Kasumi-1 (cell line): ENCODE results near the gene RAPGEF5.
"Not testable (repeated sequence)": the region's sequence is repeated elsewhere in the genome, so short reads cannot be mapped to it uniquely, and the experiment has no call there.

Source experiments
- DNase-seq, 2 experiments: peaks; one replicate each; lab custom pipeline; 2025; lab: John Stamatoyannopoulos, UW

RAPGEF5 gene

DNA sequence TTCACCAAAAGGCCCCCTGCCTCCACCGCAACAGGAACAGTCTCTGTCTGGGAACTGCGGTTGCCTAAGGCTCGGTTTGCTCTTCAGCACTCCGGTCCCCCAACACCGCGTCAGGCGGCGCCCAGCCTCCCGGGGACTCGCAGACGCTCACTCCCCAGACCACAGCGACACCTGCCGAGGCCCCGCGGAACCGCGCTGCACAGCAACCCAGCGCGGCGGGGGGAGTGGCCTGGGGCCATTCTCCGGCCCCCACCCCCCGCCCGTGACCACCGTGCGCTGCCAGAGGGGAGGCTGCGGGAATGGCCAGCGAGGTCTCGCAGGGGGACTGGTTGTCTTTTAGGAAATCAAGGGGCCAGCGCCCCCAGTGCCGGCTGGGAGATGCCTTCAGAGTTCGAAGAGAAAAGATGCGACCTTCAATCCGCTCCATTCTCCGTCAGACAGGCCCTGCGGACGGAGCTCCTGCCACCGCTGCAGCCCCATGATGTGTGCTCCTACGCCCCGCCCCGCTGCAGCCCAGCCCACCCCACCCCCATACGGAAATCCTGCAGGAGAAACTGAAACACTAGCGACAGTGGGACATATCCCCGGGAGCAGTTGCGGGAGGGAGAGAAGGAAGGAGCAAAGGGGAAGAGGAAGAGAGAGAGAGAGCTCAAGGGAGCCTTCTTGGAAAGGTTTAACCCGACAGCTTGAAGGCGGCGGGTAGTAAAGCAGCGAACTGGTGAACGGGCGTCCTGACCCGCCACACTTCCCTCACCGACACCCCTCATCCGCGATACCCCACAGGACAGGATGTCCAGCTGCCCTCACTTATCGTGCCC is 273.9 kb downstream of the RAPGEF5 start:
- DNase-seq, result peak; percentile 83 to 89

DNA sequence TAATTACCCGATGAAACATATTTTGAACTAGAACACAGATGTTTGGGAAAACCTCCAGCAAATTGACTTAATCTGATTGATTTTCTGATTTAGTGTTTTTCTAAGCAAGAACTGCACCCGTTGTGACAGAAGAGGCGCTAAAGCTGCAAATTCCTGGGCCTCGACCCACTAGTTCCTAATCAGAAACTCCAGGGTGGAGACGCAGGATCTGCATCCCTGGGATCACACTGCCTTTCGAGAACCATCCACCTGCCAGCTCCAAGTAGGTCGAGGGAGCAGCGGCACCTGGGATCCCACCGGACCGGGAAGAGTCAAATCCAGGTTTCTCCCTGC is 274.4 kb downstream of the RAPGEF5 start:
- peak; percentile 24 to 43 for DNase-seq

DNA sequence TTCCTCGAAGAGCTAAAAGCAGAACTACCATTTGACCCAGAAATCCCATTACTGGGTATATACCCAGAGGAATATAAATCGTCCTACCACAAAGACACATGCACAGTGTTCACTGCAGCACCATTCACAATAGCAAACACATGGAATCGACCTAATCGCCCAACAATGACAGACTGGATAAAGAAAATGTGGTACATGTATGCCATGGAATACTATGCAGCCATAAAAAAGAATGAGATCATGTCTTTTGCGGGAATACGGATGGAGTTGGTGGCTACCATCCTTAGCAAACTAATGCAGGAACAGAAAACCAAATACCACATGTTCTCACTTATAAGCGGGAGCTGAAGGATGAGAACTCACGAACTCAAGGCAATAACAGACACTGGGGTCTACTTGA is 276.7 kb downstream of the RAPGEF5 start:
- not testable (repeated sequence) for DNase-seq

DNA sequence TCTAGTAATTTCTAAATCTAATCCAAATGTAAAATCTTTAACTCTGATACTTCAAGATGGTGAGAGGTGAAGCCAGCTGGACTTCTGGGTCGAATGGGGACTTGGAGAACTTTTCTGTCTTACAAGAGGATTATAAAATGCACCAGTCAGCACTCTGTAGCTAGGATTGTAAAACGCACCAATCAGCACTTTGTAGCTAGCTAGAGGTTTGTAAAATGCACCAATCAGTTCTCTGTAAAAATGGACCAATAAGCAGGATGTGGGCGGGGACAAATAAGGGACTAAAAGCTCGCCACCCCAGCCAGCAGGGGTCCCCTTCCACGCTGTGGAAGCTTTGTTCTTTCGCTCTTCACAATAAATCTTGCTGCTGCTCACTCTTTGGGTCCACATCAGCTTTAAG is 278.1 kb downstream of the RAPGEF5 start:
- DNase-seq, result not testable (repeated sequence)

DNA sequence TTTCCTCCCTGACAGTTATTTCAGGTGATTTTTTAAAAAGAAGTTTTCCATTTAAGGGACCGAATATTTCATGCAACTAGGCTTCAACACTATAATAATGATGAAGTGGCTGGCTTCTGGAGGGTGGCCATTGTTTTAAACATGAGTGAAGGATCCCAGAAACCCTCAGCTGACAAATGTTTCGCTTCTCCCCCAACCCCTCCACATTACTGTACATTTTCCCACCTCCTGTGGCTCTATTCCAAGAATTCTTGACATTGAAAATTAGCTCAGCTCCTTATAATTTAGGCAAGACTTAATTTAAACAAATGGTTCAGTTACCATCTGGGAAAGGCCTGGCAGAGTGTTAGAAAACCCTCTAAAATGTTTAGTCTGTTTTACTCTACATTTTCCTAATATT is 281.4 kb downstream of the RAPGEF5 start:
- DNase-seq, result no peak

DNA sequence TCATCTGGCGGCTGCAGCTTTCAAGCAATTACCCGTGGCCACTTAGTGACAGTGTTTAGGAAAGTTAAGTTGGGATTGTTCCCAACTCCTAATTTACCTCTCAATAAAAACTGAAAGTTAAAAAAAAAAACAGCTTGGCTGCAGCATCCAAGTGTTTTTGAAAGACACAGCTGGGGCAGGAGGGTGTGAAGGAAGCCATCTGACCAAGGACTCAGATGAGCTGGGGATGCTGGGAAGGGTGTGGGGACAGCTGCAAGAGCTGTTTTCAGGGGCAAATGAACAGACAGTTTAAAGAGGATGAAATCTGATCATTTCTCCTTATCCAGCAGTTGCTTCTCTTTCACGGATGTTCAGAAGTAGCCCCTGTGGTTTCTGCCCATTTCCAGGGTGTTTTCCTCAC is 282.1 kb downstream of the RAPGEF5 start:
- DNase-seq, result no peak
